Measurements from ENCODE around the gene EXOG. TPM values are rescaled to one million over a fixed set of nuclear protein-coding genes. Genes with fewer than 3 reads are reported as not detected.

The EXOG gene
- total and polyA plus RNA-seq, 2 donors: 21.9 to 22.0 TPM

- DNase-seq (ENCODE audit: extremely low spot score): no peak
- H3K36me3 ChIP-seq (ENCODE audit: insufficient read depth): no peaks in the 10 kb centered on the region
- H3K4me3 ChIP-seq (ENCODE audit: low read depth, low read length): no peak overlapping the region
- no peak overlapping the region for H3K27ac ChIP-seq (ENCODE audit: low read depth)
- WGBS: 50% methylated on average over 12 of the region's 12 CpGs
- H3K4me1 ChIP-seq (ENCODE audit: insufficient read depth): no peaks in the 10 kb centered on the region
Observed at GRCh38 chr3:38460377-38461270, 35.5 kb upstream of the EXOG start.

- Histone ChIP-seq H3K4me1 (ENCODE audit: insufficient read depth) (no peaks in the 10 kb centered on the region), H3K4me3 (ENCODE audit: low read depth, low read length) (no peak overlapping the region), H3K27ac (ENCODE audit: low read depth) (no peak overlapping the region), H3K36me3 (ENCODE audit: insufficient read depth) (no peaks in the 10 kb centered on the region)
- WGBS: 99% methylated on average over 1 of the region's 1 CpG
- DNase-seq (ENCODE audit: extremely low spot score): no peak
Observed at GRCh38 chr3:38465588-38466154, 30.5 kb upstream of the EXOG start.

GRCh38 chr3:38468765-38469164 lies 27.4 kb upstream of the EXOG start:
- 94% methylated on average over 1 of the region's 1 CpG for WGBS
- no peak overlapping the region for H3K27ac ChIP-seq (ENCODE audit: low read depth)
- no peak for DNase-seq (ENCODE audit: extremely low spot score)

GRCh38 chr3:38469852-38470251 lies 26.3 kb upstream of the EXOG start:
- no peak overlapping the region for H3K4me3 ChIP-seq (ENCODE audit: low read depth, low read length)
- 100% methylated on average over 1 of the region's 1 CpG for WGBS
- DNase-seq (ENCODE audit: extremely low spot score): no peak
- no peak overlapping the region for H3K27ac ChIP-seq (ENCODE audit: low read depth)
- H3K4me1 ChIP-seq (ENCODE audit: insufficient read depth): no peaks in the 10 kb centered on the region
- no peaks in the 10 kb centered on the region for H3K36me3 ChIP-seq (ENCODE audit: insufficient read depth)

More at GRCh38 chr3:38468765-38469164, 27.4 kb upstream of the EXOG start:
- Histone ChIP-seq H3K4me1 (ENCODE audit: insufficient read depth) (no peaks in the 10 kb centered on the region), H3K36me3 (ENCODE audit: insufficient read depth) (no peaks in the 10 kb centered on the region), H3K4me3 (ENCODE audit: low read depth, low read length) (no peak overlapping the region)

- Histone ChIP-seq H3K4me1 (ENCODE audit: insufficient read depth) (no peaks in the 10 kb centered on the region), H3K27ac (ENCODE audit: low read depth) (no peak overlapping the region)
- DNase-seq (ENCODE audit: extremely low spot score): no peak
Observed at GRCh38 chr3:38471260-38471857, 24.8 kb upstream of the EXOG start.

GRCh38 chr3:38472342-38472741 lies 23.8 kb upstream of the EXOG start:
- 90% methylated on average over 1 of the region's 1 CpG for WGBS
- H3K36me3 ChIP-seq (ENCODE audit: insufficient read depth): no peaks in the 10 kb centered on the region
- H3K27ac ChIP-seq (ENCODE audit: low read depth): no peak overlapping the region
- H3K4me3 ChIP-seq (ENCODE audit: low read depth, low read length): no peak overlapping the region
- no peaks in the 10 kb centered on the region for H3K4me1 ChIP-seq (ENCODE audit: insufficient read depth)
- no peak for DNase-seq (ENCODE audit: extremely low spot score)

More at GRCh38 chr3:38471260-38471857, 24.8 kb upstream of the EXOG start:
- WGBS: 95% methylated on average over 3 of the region's 3 CpGs
- no peaks in the 10 kb centered on the region for H3K36me3 ChIP-seq (ENCODE audit: insufficient read depth)
- H3K4me3 ChIP-seq (ENCODE audit: low read depth, low read length): no peak overlapping the region

- Histone ChIP-seq H3K4me1 (ENCODE audit: insufficient read depth) (no peaks in the 10 kb centered on the region), H3K27ac (ENCODE audit: low read depth) (no peak overlapping the region), H3K36me3 (ENCODE audit: insufficient read depth) (no peaks in the 10 kb centered on the region), H3K4me3 (ENCODE audit: low read depth, low read length) (no peak overlapping the region)
- no peak for DNase-seq (ENCODE audit: extremely low spot score)
- 95% methylated on average over 2 of the region's 2 CpGs for WGBS
Observed at GRCh38 chr3:38473229-38473628, 22.9 kb upstream of the EXOG start.

- Histone ChIP-seq H3K36me3 (ENCODE audit: insufficient read depth) (no peaks in the 10 kb centered on the region), H3K27ac (ENCODE audit: low read depth) (no peak overlapping the region), H3K4me1 (ENCODE audit: insufficient read depth) (no peaks in the 10 kb centered on the region), H3K4me3 (ENCODE audit: low read depth, low read length) (no peak overlapping the region)
- no peak for DNase-seq (ENCODE audit: extremely low spot score)
- 88% methylated on average over 7 of the region's 7 CpGs for WGBS
Observed at GRCh38 chr3:38474928-38475605, 21.1 kb upstream of the EXOG start.

- WGBS: 91% methylated on average over 6 of the region's 6 CpGs
- no peaks in the 10 kb centered on the region for H3K4me1 ChIP-seq (ENCODE audit: insufficient read depth)
- H3K4me3 ChIP-seq (ENCODE audit: low read depth, low read length): no peak overlapping the region
- H3K36me3 ChIP-seq (ENCODE audit: insufficient read depth): no peaks in the 10 kb centered on the region
- H3K27ac ChIP-seq (ENCODE audit: low read depth): no peak overlapping the region
- DNase-seq (ENCODE audit: extremely low spot score): no peak
Observed at GRCh38 chr3:38475716-38476115, 20.4 kb upstream of the EXOG start.

GRCh38 chr3:38476157-38476756 lies 19.9 kb upstream of the EXOG start:
- Histone ChIP-seq H3K36me3 (ENCODE audit: insufficient read depth) (no peaks in the 10 kb centered on the region), H3K4me1 (ENCODE audit: insufficient read depth) (no peaks in the 10 kb centered on the region), H3K27ac (ENCODE audit: low read depth) (no peak overlapping the region), H3K4me3 (ENCODE audit: low read depth, low read length) (no peak overlapping the region)
- no peak for DNase-seq (ENCODE audit: extremely low spot score)
- WGBS: 80% methylated on average over 5 of the region's 5 CpGs

- Histone ChIP-seq H3K27ac (ENCODE audit: low read depth) (no peak overlapping the region), H3K36me3 (ENCODE audit: insufficient read depth) (no peaks in the 10 kb centered on the region), H3K4me1 (ENCODE audit: insufficient read depth) (no peaks in the 10 kb centered on the region), H3K4me3 (ENCODE audit: low read depth, low read length) (no peak overlapping the region)
- 92% methylated on average over 21 of the region's 21 CpGs for WGBS
- no peak for DNase-seq (ENCODE audit: extremely low spot score)
Observed at GRCh38 chr3:38477057-38477820, 18.9 kb upstream of the EXOG start.

GRCh38 chr3:38477839-38478450 lies 18.2 kb upstream of the EXOG start:
- H3K36me3 ChIP-seq (ENCODE audit: insufficient read depth): no peaks in the 10 kb centered on the region
- no peaks in the 10 kb centered on the region for H3K4me1 ChIP-seq (ENCODE audit: insufficient read depth)
- 89% methylated on average over 15 of the region's 15 CpGs for WGBS
- H3K27ac ChIP-seq (ENCODE audit: low read depth): no peak overlapping the region
- no peak overlapping the region for H3K4me3 ChIP-seq (ENCODE audit: low read depth, low read length)
- no peak for DNase-seq (ENCODE audit: extremely low spot score)

All from urinary bladder (tissue), 4 donors.